Measurements from ENCODE around the gene SLC29A3. TPM values are rescaled to one million over a fixed set of nuclear protein-coding genes. Genes with fewer than 3 reads are reported as not detected.

SLC29A3 gene
- total and polyA plus RNA-seq, 2 of the 8 experiments (the other 6 are each of a cell fraction or from before 2014, with no cell fraction given) = 14.0 to 24.6 TPM

DNA sequence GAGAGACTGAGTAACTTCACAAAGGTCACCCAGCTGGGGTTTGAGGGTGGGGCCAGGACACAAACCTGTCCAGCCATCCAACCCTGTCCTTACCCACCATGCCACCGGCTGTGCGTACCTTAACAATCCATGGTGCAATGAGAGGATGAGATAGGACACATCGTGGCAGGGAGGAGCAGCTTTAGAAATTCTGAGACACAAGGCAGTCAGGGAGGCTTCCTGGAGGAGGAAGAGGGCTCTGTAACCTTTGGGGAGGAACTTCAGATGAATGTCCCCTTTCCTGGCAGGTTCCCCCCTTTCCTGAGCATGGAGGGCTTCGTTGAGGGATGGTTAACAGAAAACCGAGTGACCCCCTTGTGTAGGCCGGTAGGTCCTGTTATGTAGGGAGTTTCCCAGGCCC lies 35.6 kb upstream of the SLC29A3 start:
- no peak overlapping the region for H3K4me3 ChIP-seq (ENCODE audit: extremely low read depth in 1 of 4, insufficient read depth in 2 of 4, low read depth in 3 of 4, low read length in 4 of 4)
- no peaks in the 10 kb centered on the region for H3K23me2 ChIP-seq (ENCODE audit: low read depth, low read length)
- H2BK20ac ChIP-seq (ENCODE audit: low read length) = no peak overlapping the region
- H2BK5ac ChIP-seq (ENCODE audit: low read depth, low read length) = no peak overlapping the region
- H4K20me1 ChIP-seq (replicated peaks in 1 of 2; ENCODE audit: control insufficient read depth in 1 of 2, insufficient read depth in 2 of 2, low read length in 2 of 2) = peaks cover 2 to 10% of the 10 kb centered on the region in 2 experiments
- H3K9me3 ChIP-seq (ENCODE audit: insufficient read depth in 2 of 2, low read depth in 1 of 2, low read length in 1 of 2) = no peaks in the 10 kb centered on the region
- no peak overlapping the region for H3K14ac ChIP-seq (ENCODE audit: insufficient read length)
- WGBS, 2 experiments (ENCODE audit: extremely low coverage in 1 of 2, insufficient coverage in 1 of 2, insufficient read length in 1 of 2, insufficient replicate concordance in 2 of 2, low coverage in 1 of 2, low lambda C conversion rate in 2 of 2, missing lambda C conversion rate in 1 of 2) = 89% methylated on average over 5 of the region's 6 CpGs; no CpG with 5 or more reads in 1 of the 2 experiments
- no peak overlapping the region for H2AK5ac ChIP-seq (ENCODE audit: low read depth, low read length)
- H3K79me1 ChIP-seq (ENCODE audit: low read depth, low read length) = 0 out of 2 replicates have a peak, but pooled peaks cover 5% of the 10 kb centered on the region
- no peak overlapping the region for H2BK15ac ChIP-seq (ENCODE audit: low read length)
- no peak overlapping the region for H3K56ac ChIP-seq (replicated peaks; ENCODE audit: insufficient read length, low read depth, low read length)
- H2BK12ac ChIP-seq (ENCODE audit: low read depth, low read length) = no peak overlapping the region
- H3K4me1 ChIP-seq (replicated peaks in 1 of 4; ENCODE audit: control insufficient read depth in 3 of 4, insufficient read depth in 4 of 4, low read length in 3 of 4) = peaks cover 0 to 15% (median 11%) of the 10 kb centered on the region in 4 experiments; a peak in 6 of 7 replicates
- no peak overlapping the region for H2BK120ac ChIP-seq (replicated peaks; ENCODE audit: low read depth, low read length)
- H4K8ac ChIP-seq (ENCODE audit: extremely low read depth, insufficient read depth, low read length) = peak overlapping the region; percentile 1; the same call in 1 of the 2 replicates
- no peak overlapping the region for H3K18ac ChIP-seq (ENCODE audit: extremely low read depth, low read length)
- H2AFZ ChIP-seq (ENCODE audit: low read length) = no peak overlapping the region
- no peak overlapping the region for H4K5ac ChIP-seq (ENCODE audit: insufficient read length, low read depth, low read length)
- H3K23ac ChIP-seq (ENCODE audit: insufficient read length) = no peak overlapping the region
- H4K91ac ChIP-seq (replicated peaks; ENCODE audit: insufficient read length, low read length) = no peak overlapping the region
- no peaks in the 10 kb centered on the region for H3K79me2 ChIP-seq (ENCODE audit: control insufficient read depth in 1 of 2, insufficient read depth in 2 of 2, low read length in 2 of 2)
- no peak overlapping the region for H3K4me2 ChIP-seq (ENCODE audit: insufficient read depth in 1 of 2, low read depth in 2 of 2, low read length in 2 of 2)
- no peaks in the 10 kb centered on the region for H3K27me3 ChIP-seq (replicated peaks in 1 of 4; ENCODE audit: control insufficient read depth in 3 of 4, extremely low read depth in 1 of 4, insufficient read depth in 3 of 4, low read length in 3 of 4)
- DNase-seq (ENCODE audit: low read depth in 1 of 2, low spot score in 2 of 2) = no peak
- H3K36me3 ChIP-seq (ENCODE audit: control insufficient read depth in 2 of 4, insufficient read depth in 4 of 4, low read length in 3 of 4) = peaks cover 4 to 22% (median 12%) of the 10 kb centered on the region in 4 experiments; a peak in 6 of 8 replicates
- no peak for FAIRE-seq
- no peak overlapping the region for H3K9ac ChIP-seq (replicated peaks in 1 of 4; ENCODE audit: extremely low read depth in 1 of 4, low read depth in 3 of 4, low read length in 3 of 4)
- POLR2A ChIA-PET (ENCODE audit: partially characterized antibody) = no interaction called here
- no peak overlapping the region for H3K4ac ChIP-seq (replicated peaks; ENCODE audit: insufficient read length, low read depth, low read length)
- no peak overlapping the region for H3K27ac ChIP-seq (ENCODE audit: low read depth, low read length)
- CTCF ChIA-PET (ENCODE audit: partially characterized antibody) = interaction anchor here (0.7 to 11.2 kb wide), 16 partner anchors 11 to 414 kb away, joined by 3 to 175 read pairs (median 10); partner anchors contain the start of gene UNC5B
- no peak for TF ChIP-seq TCF12 (IDR thresholded peaks at IDR 0.05; ENCODE audit: low read depth, low read length)
- TF ChIP-seq MAX (IDR thresholded peaks at IDR 0.05) = no peak
- TF ChIP-seq BACH1 (IDR thresholded peaks at IDR 0.05; ENCODE audit: low read length) = no peak
- no peak for TF ChIP-seq KDM4A (IDR thresholded peaks at IDR 0.05; ENCODE audit: low read depth, low read length, severe bottlenecking)
- TF ChIP-seq SAP30 (IDR thresholded peaks at IDR 0.05; ENCODE audit: insufficient read depth, insufficient replicate concordance, low read length) = no peak
- no peak for TF ChIP-seq CTBP2 (IDR thresholded peaks at IDR 0.05; ENCODE audit: borderline replicate concordance, insufficient read depth, insufficient read length, low read length)
- TF ChIP-seq SP2 (IDR thresholded peaks at IDR 0.05; ENCODE audit: low read length) = no peak
- no peak for TF ChIP-seq BRCA1 (IDR thresholded peaks at IDR 0.05; ENCODE audit: low read depth, low read length)

All from H1 (cell line).